GM06990 (cell line): Measurements from ENCODE around the gene PPP1R17.

Experiments used
- DNase-seq: peaks from one replicate; pipeline ENCODE4 v3.0.0-alpha.2; 2011; ENCODE audit not compliant: insufficient read length; ENCODE audit errors: extremely low read depth
- H3K27me3 ChIP-seq: replicated peaks from 2 replicates; pipeline ENCODE4 v1.6.0; 2011; ENCODE audit warnings: low read length; ENCODE audit not compliant: control insufficient read depth, insufficient read depth
- H3K36me3 ChIP-seq: 2 replicates; pipeline ENCODE4 v1.5.1; 2011; ENCODE audit warnings: low read length; ENCODE audit not compliant: control insufficient read depth, insufficient read depth
- H3K4me3 ChIP-seq: replicated peaks from 2 replicates; pipeline ENCODE4 v1.5.1; 2011; ENCODE audit warnings: low read depth, mild to moderate bottlenecking, control low read depth, low read length
- TF ChIP-seq, protein P1 (sequence below): IDR thresholded peaks from 2 replicates; pipeline ENCODE4 v1.5.1; 2011; ENCODE audit warnings: low read length, control low read depth, mild to moderate bottlenecking, inconsistent platforms; ENCODE audit not compliant: insufficient read depth, poor library complexity, severe bottlenecking

Gene PPP1R17

DNA sequence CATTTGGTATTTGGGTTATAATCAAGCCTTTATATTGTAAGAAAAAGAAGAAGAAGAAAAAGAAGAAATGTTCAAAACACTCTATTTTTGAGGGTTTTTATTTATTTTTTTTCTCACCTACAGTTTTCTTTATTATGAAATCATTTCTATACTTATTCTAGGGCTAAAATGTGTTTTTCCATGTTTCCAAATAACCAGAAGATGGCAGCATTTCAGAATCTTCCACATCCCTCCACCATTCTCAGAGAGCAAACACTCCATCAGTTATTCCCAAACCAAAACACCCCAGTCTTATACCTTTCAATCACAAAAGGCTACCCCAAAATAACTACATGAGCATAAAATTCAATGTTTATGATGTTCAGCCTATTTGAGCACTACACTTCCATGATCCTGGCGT, 38.7 kb upstream of the PPP1R17 start:
- TF ChIP-seq, protein P1, sequence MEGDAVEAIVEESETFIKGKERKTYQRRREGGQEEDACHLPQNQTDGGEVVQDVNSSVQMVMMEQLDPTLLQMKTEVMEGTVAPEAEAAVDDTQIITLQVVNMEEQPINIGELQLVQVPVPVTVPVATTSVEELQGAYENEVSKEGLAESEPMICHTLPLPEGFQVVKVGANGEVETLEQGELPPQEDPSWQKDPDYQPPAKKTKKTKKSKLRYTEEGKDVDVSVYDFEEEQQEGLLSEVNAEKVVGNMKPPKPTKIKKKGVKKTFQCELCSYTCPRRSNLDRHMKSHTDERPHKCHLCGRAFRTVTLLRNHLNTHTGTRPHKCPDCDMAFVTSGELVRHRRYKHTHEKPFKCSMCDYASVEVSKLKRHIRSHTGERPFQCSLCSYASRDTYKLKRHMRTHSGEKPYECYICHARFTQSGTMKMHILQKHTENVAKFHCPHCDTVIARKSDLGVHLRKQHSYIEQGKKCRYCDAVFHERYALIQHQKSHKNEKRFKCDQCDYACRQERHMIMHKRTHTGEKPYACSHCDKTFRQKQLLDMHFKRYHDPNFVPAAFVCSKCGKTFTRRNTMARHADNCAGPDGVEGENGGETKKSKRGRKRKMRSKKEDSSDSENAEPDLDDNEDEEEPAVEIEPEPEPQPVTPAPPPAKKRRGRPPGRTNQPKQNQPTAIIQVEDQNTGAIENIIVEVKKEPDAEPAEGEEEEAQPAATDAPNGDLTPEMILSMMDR, result no peak
- DNase-seq, result no peak
- Histone ChIP-seq H3K4me3 (no peak overlapping the region), H3K36me3 (no peaks in the 10 kb centered on the region), H3K27me3 (no peaks in the 10 kb centered on the region; the same call in none of the 2 replicates)

DNA sequence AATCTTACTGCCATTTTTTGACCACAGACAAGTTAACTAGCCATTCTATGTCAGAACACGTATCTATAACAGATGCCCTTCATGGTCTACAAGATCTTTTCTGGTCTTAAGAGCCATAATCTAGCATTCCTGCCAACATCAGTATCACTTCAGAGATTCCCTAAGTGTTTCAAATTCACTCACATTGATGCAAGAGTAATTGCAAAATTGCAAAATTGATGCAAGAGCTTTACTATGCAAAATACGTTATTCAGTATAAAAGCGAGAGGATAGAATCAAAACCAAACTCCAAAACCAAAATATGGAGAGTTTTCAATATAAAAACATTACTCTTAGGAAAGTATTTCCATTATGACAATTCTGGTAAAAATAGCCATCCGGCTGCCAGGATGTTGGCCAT, 38.1 kb upstream of the PPP1R17 start:
- H3K4me3 ChIP-seq, result no peak overlapping the region
- TF ChIP-seq, protein P1, result no peak
- no peaks in the 10 kb centered on the region; the same call in none of the 2 replicates for H3K27me3 ChIP-seq
- no peak for DNase-seq
- H3K36me3 ChIP-seq, result no peaks in the 10 kb centered on the region

DNA sequence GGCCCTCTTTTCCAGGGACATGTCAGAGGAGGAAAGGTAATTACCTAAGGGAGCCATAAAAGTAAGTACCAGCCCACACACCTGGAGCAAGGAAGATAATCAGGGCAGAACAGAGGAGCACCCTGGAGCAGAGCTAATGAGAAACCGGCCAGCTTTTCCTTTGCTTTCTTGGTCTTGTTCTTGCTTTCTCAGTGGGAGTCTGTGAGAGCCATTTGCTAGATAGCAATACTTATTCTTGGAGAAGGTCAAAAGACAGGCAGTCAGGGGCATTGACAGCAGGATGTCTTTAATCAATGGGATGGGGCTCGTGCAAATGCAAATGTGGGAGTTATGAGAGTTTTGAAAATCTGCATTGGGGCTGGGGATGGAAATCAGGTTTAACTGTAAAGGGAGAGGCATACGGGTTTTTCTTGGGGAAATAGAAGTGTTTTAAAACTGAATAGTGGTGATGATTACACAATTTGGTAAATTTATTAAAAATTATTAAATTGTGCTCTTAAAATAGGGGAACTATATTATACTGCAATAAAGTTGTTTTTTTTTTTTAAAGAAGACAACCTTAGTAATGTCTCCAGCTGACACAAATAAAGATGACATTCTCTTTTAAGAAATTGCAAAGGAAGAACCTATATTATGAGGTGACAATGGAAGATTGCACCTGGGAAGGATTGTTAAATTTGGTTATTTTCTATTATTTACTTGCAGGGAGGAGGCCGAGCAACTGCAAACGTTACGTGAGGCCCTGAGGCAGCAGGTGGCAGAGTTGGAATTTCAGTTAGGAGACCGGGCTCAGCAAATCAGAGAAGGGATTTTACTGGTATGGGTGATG, 35.6 kb upstream of the PPP1R17 start:
- DNase-seq, result no peak
- TF ChIP-seq, protein P1, result no peak

DNA sequence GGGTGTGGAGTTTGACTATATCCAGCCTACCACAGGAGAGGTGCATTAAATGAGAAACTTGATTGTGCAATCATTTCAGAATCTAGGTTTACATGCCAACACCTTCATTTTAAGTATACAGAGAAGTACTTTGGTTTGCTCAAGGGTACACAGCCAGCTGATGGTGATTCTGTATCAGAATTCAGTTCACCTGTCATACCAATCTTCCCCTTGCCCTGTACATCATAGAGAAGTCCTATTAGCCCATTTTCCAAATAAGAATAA, 35.0 kb upstream of the PPP1R17 start:
- TF ChIP-seq, protein P1, result no peak
- DNase-seq, result no peak
- no peaks in the 10 kb centered on the region for H3K36me3 ChIP-seq
- peaks cover 1% of the 10 kb centered on the region; the same call in 1 of the 2 replicates for H3K27me3 ChIP-seq
- H3K4me3 ChIP-seq, result no peak overlapping the region

More for the DNA sequence above, 35.6 kb upstream of the PPP1R17 start:
- no peaks in the 10 kb centered on the region for H3K36me3 ChIP-seq
- peaks cover 1% of the 10 kb centered on the region; the same call in 1 of the 2 replicates for H3K27me3 ChIP-seq
- no peak overlapping the region for H3K4me3 ChIP-seq

DNA sequence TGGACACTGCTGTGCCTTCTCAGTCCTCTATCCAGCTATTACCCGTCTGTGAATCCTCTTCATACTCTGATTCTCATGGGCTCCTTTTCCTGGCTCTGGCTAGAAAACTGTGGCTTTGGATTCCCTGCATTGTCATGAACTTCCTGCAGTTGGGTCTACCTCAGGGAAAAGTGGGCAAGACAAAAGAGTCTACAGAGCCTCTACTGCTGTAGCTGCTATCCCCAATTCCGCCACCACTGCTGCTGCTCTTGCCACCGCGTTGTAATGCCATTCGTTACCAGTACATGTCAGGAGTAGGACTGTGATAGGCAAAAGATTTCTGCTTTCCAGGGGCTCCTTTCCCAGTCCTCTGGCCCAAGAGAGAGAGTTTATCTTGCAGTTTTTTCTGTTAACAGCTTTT, 23.9 kb upstream of the PPP1R17 start:
- DNase-seq, result no peak
- Histone ChIP-seq H3K27me3 (no peaks in the 10 kb centered on the region), H3K36me3 (no peaks in the 10 kb centered on the region), H3K4me3 (no peak overlapping the region)
- TF ChIP-seq, protein P1, result no peak

DNA sequence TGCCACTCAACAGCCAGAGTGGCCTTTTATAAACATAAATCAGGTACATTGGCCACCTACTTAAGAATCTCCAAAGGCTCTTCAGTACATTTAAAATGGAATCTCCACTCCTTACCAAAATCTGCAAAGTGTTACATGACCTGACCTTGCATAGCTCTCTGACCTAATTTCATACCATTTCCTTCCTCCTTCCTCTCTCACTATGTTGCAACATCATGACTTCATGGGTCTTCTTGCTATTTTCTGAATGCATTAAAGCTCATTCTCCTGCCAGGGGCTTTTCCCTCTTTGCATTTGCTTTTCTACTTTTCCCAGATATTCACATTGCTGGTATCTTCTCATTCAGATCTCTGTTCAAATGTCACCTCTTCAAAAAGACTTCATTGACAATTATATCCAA, 22.1 kb upstream of the PPP1R17 start:
- no peak for DNase-seq
- Histone ChIP-seq H3K27me3 (no peaks in the 10 kb centered on the region; the same call in 1 of the 2 replicates), H3K4me3 (no peak overlapping the region), H3K36me3 (no peaks in the 10 kb centered on the region)
- TF ChIP-seq, protein P1, result no peak
